GM10847 (cell line): ENCODE results near the gene ARHGAP10.

Experiments
- POLR2A ChIP-seq: IDR thresholded peaks from 2 replicates; pipeline ENCODE4 v1.6.1; 2011; ENCODE audit not compliant: insufficient read length; ENCODE audit errors: extremely low read depth

ARHGAP10 gene

DNA sequence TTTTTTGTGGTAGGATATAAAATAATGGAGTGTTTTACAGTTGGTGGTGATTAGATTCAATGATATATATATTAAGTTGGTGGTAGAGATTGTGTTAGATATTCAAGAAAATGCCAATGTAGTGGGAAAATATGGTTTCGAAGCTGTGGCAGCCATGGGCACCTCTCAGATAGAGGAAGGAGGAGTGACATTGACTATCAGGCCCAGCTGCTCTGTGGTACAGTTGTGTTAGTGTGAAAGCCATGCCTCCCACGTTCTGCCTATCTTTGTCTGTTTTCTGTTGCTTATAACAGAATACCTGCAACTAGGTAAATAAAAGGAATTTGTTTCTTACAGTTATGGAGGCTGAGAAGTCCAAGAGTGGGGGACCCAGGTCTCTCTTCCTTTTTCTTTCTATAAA lies 101.9 kb downstream of the ARHGAP10 start:
- TF ChIP-seq POLR2A: no peak

GRCh38 chr4:147834480-147834879 lies 102.6 kb downstream of the ARHGAP10 start:
- TF ChIP-seq POLR2A: no peak

DNA sequence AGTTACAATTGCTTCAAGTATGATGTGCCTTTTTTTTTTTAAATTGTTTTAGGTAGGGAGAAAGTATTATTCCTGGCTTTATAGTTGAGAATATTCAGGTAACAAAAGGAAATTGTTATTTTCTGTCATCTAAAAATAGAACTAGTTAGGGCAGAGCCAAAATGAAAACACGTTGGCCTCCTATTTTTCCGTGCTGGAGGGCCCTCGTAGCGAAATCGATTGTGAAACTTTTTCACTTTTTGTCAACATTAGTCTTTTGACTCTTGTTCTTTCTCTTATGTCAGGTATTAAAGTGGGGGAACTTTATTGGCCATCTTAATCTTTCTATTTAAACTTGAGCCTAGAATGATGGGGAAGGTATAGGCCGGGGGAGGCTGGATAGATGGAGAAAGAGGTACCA lies 104.9 kb downstream of the ARHGAP10 start:
- no peak for TF ChIP-seq POLR2A

DNA sequence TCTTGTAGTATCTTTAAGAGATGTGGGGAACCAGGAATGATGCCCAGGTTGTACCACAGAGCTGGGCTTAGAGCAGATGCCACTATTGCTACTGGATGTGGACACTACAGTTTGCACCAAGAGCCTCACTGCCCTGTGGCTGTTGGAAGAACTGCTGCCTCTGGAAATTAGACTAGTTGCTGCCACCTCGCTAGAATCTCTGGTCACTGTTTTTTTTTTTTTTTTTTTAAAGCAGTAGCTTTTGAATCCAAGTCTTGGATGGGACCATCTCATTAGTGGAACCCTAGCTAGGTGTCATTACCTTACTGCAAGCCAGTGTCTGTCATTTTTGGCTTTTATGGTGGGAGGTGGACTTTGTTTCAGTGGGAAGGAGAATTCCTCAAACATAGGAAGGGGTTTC lies 105.5 kb downstream of the ARHGAP10 start:
- TF ChIP-seq POLR2A: no peak

DNA sequence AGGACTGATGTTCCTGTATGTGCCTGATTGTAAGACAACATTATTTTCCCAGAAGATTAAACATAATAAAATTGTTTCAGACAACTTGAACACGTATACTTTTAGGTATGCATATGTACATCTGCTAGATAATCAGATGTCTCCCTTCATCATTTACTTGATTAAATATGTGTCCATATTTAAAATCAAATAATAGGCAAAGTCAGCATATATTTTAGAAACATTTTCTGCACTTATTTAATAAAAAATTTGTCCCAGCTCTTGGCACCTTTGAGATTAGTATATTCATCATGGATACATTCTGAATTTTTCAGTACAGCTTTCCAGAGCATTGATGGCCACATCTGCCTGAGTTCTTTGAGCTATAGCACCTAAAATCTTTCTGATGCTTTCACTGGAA lies 106.0 kb downstream of the ARHGAP10 start:
- no peak for TF ChIP-seq POLR2A

GRCh38 chr4:147839200-147839599 lies 107.3 kb downstream of the ARHGAP10 start:
- TF ChIP-seq POLR2A: no peak

- TF ChIP-seq POLR2A: no peak
These were observed 107.8 kb downstream of the ARHGAP10 start for GRCh38 chr4:147839663-147840062.

- TF ChIP-seq POLR2A: no peak
These were observed 109.2 kb downstream of the ARHGAP10 start for GRCh38 chr4:147840838-147841738.

GRCh38 chr4:147842573-147842972 lies 110.7 kb downstream of the ARHGAP10 start:
- no peak for TF ChIP-seq POLR2A

DNA sequence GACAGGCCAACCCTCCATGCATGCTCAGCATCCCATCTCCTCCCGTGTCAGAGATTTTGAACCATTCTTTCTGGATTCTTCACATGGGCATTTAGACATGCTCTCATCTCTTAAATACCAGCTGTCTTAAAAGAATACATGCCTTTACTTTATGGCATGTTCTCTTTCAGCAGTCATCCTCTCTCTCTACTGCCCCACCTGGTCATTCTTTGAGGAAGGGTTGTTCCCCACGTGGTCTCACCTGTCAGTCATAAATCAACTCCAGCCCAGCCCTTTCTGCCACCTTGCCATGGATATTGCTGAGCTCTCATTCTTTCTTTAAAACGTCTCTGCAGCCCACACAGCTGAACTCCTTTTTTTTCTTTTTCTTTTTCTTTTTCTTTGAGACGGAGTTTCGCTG lies 111.3 kb downstream of the ARHGAP10 start:
- no peak for TF ChIP-seq POLR2A

- no peak for TF ChIP-seq POLR2A
These were observed 112.9 kb downstream of the ARHGAP10 start for GRCh38 chr4:147844781-147845180.

DNA sequence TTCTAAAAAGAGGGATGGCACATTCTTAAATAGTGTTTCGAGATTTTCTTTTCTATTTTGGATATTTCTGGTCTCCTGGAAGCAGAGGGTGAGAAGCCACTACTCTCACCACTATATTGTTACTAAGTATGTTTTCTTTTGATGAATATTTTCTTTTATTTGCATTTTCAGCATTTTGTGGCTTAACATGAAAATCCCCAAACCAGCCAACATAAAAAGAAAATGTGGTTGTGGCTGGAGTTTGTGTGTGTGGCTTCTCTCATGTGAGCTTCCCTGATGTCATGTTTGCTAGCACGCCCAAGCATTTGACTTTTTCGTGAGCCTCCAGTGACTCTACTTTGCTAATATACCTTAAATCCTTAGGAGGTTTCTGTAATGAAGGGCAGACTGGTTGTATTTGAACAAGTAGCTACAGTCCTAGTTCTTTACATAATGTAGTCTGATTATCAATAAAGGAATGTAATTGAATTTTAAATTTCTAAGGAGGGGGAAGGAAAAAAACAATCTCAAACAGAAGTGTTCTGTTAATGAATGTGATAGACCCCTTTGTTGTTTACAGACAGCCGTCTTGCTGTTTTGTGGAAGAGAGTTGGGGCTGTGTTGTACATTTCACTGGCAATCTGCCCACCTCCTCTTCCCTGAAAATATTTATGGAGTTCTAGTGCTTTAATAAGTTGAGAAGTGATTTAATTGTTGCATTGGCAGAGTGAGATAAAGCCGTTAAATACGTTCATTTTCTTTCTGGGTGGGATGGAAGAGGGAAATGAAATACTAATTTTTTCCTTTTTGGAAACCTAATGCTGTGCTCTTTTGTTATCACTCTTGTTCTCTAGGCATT lies 114.6 kb downstream of the ARHGAP10 start:
- TF ChIP-seq POLR2A: no peak

- no peak for TF ChIP-seq POLR2A
These were observed 116.1 kb downstream of the ARHGAP10 start for GRCh38 chr4:147847751-147848590.

- TF ChIP-seq POLR2A: no peak
These were observed 116.7 kb downstream of the ARHGAP10 start for GRCh38 chr4:147848634-147849033.

DNA sequence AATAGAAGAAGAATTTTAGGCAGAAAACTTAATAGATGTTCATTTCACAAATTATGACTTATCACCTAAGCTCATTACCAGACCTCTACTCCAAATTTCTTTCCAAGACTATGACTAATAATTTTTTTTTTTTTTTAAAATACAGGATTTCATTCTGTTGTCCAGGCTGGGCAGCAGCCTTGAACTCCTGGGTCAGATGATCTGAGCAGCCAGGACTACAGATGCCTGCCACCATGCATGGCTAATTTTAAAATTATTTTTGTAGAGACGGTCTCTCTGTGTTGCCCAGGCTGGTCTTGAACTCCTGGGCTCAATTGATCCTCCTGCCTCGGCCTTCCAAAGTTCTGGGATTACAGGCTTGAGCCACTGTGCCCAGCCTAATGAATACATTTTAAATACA lies 119.2 kb downstream of the ARHGAP10 start:
- TF ChIP-seq POLR2A: no peak
